Umbilical cord (tissue), 2 donors: ENCODE measurements around the gene FAM170B. TPM values are rescaled to one million over a fixed set of nuclear protein-coding genes. Genes with fewer than 3 reads are reported as not detected.

Experiments
- DNase-seq: peaks from one replicate; pipeline ENCODE4 v3.0.0-alpha.2; 2015; ENCODE audit warnings: low spot score
- total RNA-seq: library from RNA; depleted of rRNA; stranded (reverse); fragments of >200 nt; gene quantifications from one replicate; pipeline ENCODE4 v1.2.3, GENCODE V29; 2014; ENCODE audit warnings: low replicate concordance; ENCODE audit not compliant: insufficient read depth

Gene FAM170B
- total RNA-seq, 1 donor from 2014 or later = not detected

DNA sequence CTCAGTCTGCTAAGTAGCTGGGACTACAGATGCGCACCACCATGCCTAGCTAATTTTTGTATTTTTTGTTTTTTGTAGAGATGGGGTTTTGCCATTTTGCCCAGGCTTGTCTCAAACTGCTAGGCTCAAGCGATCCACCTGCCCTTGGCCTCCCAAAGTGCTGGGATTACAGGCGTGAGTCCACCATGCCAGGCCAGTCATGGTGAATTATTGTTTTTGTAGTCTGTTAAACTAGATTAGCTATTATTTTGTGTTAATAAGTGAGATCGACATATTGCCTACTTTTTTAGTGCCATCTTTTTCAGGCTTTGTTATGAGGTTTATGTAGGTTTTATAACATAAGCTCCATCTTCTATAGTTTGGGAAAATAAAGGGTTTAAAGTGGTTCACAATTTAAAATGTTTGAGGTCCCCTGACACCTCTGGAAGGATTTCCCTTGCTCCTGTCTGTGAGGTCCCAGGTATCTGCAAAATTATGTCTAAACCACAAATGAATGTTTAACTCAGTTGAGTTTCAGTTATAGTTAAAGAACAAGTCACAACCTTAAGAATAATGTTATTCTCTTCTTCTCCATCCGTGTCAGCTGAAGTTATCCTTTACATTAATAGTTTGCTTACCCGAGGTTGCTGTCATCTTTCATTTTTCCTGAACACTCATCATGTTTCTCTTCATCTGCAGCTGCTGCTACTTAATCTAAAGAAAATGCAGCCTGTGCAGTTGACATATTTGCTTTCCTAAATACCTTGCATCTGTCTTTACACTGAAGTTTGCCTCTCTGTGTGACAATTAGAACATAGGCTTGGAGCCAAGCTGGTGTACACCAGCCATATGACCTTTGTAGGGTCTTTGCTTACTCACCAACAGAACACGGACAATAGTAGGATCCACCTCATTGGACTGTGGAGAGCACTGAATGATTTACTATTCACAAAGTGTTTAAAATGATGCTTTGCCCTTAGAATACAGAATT, 9.6 kb downstream of the FAM170B start:
- DNase-seq = no peak

DNA sequence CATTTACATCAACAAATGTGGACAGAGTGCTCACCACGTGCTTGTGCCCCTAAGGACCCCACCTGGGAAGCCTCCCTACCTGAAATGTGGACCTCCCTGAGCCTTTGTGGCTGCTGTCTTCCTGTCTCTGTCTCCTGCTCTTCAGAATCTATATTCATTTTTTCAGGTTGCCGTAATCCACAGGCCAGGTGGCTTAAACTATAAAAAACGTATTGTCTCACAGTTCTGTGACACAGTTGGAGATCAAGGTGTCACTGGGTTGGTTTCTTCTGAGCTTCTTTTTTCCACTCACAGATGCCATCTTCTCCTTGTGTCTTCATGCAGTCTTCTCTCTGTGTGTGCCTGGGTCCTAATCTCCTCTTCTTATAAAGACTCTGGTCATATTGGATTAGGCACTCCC, 12.9 kb downstream of the FAM170B start:
- no peak for DNase-seq

DNA sequence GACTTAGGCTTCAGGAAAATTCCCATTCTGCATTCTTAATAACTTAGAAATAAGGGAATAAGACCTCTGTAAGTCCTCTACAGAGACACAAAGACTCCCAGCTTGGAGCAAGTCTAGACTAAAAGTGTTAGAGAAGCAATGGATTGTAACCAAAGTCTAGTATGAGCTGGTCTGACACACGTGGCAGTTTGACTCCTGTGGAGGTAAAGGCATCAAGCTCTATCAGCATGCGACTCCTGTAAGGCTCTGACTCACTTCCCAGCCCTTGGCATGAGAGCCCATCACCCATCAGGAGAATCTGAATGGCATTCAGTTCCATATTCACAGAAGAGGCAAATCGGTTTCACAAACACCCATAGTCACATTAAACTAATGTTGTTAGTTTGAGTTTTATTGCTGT, 14.1 kb downstream of the FAM170B start:
- DNase-seq = no peak

DNA sequence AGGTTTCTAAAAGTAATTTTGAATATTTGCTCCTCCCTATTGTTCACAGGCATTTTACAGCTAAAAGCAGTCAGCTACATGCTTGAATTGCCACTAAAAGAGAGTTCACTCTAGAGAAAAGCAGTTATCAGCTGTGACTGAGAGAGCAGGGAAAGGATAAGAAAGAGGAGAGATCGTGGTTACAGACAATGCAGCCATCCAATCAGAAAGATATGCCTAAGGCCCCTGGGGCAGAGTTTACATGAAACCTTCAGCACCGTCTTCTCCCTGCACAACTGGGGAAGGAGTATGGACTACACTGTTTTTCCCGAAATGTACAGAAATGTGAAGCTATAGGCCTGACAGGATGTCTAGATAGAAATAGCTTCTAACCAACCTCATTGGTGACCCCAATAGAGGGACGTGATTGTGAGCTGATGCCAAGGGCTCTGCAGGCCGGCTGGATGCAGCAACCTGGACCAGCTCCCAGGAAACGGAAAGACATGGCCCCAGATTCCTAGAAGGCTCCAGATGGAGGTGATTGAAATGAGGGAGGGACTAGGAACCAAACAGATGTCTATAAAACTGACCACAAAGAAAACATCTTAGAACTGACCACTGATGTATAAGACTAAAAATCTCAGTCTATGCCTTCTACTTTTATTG, 15.3 kb downstream of the FAM170B start:
- peak; percentile 17 for DNase-seq

DNA sequence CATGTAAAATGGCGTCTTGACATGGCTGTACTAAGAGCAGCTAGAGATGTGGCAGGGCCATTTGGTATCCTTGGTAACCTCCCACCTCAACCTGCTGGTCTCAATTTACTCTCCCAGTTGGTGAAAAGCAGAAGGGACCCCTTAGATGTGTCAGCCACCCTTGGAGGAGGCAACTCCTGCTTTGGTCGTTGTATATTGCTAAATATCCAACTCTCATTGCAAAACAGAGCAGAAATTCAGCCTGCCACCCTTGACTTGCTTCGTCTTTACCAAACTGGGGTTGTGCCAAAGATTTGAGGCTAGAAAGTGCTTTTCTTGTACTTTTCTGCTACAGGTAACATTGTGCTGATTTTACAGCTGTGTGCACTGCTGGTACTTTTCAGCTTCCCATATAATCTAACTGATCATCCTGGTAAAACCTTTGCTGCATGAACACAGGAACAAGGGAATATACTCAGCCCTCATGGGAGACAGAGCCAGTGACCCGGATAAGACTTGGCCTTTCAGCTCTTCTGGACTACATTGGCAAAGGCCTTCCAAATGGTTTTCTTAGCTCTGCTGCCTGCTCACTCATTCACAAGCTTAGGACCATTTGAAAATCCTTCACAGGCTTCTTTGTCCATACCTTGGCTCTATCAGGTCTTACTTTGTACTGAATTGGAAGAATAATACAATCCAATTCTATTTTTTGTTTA, 16.3 kb downstream of the FAM170B start:
- no peak for DNase-seq

DNA sequence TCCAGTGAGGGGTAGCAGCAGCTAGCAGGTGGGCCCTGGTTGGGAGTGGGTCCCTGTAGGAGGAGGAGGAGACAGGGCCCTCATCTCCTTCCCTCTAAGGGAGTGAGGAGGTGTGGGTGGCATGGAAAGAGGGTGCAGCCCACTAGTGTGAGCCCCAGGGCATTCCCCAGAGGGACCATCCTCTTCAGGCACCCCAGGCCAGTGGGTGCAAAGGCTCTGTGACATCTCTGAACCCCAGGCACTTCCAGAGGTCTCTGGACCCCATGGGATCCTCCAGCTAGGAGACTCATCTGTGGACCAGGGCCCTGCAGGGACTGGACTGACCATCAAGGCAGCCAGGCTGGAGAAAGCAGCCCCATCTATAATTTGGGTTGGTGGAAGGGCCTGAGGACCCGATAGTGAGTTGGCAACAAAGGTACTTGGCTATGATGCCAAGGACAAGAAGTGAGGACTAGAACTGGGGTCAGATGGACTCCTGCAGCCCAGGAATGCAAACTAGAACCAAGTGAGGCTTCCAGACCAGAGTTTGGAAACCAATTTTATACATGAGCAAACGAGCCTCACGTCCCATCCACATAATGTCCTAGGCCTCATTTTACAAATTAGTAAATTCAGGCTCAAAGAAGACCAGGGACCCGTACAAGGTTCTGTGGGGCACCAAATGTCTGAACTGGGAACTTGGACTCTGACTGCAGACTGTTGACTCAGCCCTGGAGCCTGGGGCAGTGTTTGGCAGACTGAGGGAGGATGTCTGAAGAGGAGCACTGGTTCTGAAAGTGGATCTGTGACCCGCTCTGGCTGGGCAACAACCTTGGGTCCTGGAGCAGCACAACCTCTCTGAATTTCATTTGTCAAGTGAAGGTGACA, 17.1 kb downstream of the FAM170B start:
- no peak for DNase-seq

DNA sequence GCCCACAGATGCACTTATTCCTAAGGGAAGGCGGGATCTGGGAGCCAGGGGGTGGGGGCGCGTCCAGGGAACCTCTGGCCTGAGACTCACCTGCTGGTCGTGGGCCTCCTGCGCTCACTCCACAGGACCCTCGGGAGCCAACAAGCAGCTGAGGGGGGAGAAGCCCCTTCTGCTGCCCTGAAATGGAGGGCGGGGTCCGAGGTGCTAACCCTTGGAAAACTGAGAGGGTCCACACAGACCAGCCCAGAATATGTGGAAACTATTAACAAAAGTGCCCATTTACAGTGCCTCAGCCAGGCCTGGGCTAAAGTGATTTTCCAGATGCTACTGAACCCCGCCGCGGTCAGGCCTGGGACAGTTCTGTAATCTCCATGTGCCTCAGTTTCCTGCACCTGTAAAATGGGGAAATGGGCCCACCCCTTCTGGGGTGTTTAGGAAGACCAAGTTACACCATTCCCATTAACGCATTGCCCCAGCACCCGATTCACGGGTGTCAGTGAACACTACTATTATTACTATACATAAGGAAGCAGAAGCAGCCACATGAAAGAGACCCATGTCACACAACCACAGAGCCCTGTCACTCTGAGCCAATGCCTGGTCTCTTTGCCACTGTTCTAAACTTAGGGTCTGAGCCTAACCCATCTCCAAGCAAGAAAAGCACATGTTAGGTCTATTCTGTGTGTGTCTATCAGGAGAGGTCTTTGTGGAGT, 17.9 kb downstream of the FAM170B start:
- DNase-seq = no peak

DNA sequence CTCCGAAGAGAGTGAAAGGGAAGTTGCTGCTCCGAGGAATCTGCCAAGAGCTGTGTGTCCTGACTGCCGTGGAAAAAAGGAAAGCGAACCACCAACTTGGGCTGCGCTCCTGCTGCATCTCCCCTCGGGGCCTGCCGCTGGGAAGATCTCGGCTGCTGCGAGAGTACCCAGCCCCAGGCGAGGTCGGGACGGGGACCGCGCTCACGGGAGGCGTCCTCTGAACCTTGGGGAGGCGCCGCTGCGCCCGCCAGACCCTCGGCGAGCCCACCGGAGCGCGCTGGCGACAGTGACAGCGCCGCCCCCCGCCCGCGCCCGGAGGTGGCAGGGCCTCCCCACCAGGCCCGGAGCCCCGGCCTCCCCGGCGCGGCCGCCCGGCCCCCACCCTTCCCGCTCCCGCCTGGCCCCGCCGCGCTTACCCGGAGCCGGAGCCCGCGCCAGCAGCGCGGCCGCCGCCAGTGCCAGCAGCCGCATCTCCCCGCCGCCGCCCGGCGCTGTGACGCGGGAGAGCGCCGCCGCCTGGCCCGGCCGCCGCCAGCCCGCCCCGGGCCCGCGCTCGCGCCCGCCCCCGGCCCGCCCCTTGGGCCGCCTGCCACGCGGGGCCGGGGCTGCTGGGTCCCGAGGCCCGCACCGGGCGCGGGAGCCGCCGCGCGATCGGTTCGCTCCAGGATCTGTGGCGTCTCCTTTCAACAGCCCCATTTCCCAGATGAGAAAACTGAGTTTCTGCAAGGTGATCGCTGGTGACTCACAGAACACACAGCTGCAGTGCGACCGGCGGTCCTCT, 18.6 kb downstream of the FAM170B start, which contains the start of gene VSTM4:
VSTM4 (minus strand) TSS at position 508 of the 781 bp plus-strand sequence; CDS start at position 471, 37 bp downstream.
- peak; percentile 72 for DNase-seq

DNA sequence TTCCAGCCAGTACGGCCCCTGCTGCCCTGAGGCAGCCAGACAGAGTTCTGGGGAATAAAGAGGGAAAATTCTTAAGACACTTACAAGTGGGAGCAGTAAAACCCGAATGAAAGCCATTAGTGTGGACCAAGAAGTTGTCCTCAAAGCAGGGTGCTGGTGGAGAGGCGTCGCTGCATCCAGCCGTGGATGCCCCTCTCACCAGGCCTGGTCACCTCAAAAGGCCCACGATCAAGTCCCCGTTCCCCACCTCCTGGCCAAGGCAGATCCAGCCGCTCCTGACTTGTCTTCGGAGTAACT, 19.2 kb downstream of the FAM170B start:
- DNase-seq = no peak

DNA sequence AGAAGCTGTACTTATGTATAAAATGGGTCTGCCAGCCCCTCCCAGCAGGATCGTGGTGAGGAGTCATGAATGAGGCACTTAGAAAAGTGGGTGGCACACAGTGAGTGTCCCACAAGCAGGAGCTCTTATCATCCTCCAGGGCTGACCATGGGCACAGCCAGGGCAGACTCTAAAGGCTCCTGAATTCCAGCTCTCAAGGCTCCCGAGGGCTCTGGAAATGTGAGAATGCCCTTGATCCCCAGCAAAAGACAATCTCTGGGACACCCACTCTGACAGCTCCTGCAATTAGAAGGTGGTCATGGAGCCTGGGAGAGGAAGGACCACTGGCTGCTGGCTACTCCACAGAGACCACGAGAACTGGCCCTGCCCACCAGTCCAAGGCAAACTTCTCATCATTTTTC, 20.1 kb downstream of the FAM170B start:
- DNase-seq = no peak

DNA sequence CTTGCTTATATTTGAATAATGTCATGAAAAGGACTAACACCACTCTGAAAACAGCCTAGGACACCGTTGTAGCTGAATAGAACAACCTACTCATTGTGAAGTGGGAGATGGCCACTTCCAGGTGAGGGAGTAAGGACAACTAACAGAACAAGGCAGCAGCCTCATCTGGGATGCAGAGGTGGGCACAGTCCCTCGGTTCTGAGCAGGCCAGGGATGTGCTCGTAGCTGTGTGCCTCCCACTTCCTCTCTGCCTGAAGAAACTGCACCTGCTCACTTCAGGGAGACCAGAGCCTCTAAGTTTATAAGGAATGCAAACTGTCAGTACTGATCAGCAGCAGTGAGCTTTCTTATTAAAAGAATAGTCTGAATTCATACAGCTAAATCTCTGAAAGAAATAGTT, 21.0 kb downstream of the FAM170B start:
- DNase-seq = no peak

DNA sequence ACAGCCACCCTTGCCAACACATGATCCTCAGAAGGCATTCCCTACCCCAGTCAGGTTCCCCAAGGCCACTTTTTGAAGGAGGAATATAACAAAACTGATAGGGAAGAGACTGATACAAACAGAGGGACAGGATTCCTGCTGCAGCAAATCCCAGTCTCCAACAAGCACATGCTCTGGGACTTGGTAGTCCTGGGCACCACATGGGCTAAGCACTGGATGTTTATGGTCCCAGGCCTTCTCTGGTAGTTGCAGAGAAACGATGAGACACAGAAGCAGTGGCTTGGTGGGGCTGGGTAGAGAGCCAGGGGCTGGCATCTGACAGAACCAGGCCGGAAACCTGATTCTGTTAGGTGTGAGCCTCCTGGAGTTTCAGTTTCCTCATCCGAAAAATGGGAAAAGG, 21.7 kb downstream of the FAM170B start:
- no peak for DNase-seq

DNA sequence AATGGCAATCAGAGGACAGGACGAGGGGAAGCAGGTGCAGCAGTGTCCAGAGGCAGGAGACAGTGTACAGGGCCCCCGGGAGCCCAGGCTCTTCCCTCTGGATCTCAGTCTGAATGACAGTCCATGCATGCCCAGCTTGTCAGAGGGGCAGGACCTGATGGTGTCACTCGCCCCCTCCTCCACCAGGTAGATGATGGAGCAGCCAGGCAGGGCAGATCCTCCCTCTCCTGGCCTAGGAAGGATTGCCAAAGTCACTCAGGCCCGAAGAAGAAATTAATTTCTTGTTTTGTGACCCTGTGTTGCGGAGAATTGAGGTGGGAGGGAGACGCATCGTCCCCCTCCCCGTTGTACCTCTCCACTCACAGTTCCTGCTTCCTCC, 22.5 kb downstream of the FAM170B start:
- DNase-seq = no peak

DNA sequence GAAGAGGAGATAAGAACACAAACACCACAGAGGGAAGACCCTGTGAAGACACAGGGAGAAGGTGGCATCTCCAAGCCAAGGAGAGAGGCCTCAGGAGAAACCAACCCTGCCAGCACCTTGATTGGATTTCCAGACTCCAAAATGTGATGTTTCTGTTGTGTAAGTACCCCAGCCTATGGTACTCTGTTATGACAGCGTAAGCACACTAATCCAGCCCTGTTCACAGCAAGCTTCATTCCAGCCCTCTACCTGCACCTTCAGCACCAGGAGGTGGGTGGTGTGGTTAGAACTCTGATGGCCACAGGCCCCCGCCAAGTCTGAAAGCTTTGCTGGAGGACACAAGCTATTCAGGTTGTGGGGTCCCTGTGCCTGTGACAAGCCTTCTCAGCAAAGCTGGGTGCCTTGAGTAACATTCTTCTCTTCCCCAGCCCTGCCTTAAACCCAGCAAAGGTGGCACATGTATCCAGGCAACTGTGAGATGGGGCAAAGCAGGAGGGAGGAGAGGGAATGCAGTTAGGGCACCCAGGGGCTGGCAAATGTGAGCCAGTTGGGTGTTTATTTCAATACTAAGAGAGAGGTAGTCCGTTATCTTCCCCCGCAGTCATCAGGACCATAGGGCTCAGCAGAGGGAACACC, 23.0 kb downstream of the FAM170B start:
- DNase-seq = no peak

DNA sequence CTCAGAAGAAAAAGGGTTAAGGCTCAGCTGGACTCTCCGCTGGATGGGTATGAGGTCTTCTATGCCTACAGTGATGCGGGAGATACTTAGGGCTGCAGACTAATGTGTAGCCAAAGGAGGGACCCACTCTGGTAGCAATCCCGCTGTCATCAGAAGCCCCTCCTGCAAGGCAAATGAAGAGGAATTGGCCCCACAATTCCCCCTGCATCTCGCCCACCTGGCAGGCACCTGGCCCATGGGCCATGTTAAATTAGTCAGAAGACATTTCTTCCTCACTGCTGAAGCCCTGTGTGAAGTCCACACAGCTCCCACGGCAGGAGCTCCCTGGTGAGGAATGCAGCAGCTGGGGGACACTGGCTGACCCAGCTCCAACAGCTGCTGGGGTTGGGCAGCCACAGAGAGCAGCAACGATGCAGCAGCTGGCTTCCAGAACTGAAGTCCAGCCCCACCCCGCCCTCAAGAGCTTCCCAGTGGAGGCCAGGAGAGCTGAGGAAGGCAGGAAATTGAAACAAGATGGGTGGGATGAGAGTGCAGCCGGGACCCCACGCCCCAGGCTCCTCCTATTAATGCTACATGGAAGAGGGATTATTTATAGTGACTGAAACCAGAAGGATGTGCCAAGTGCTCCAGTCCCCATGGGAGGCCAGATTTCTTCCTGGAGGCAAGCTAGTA, 24.0 kb downstream of the FAM170B start:
- DNase-seq = peak; percentile 85

DNA sequence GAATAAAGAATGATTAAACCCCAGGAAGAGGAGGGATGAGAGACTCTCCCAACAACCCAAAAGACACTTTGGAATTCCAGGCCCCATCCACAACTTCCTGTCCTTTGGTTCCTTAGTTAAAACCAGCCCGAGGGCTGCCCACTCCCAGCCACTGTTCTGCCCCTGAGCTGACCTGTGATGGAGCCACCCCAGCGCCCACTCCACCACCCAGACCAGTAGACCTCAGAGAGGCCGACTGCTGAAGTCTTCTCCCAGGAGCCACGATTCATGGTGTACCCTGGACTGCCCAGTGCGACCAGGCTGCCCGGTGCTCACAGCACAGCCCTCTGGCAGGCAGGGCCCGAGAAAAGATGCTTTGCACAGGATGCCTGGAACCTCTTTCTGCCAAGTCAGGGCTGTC, 25.2 kb downstream of the FAM170B start:
- no peak for DNase-seq

DNA sequence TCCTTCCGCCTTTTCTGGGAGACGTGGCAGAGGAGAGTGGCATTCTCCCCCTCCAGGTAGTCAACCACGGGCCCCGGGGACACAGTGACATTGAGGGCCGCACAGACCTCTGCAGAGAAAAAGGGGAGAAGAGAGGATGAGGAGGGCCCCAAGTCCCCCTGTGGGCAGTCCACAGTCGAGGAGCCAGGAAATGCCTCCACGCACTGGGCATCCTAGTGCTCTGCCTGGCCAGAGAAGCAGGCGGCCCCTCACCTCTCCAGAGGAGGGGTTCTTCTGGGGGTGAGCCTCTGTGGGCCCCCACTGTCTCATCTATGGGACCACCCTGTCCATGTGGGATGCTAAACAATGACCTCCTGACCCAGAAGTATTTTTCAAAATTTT, 25.9 kb downstream of the FAM170B start:
- DNase-seq = no peak

DNA sequence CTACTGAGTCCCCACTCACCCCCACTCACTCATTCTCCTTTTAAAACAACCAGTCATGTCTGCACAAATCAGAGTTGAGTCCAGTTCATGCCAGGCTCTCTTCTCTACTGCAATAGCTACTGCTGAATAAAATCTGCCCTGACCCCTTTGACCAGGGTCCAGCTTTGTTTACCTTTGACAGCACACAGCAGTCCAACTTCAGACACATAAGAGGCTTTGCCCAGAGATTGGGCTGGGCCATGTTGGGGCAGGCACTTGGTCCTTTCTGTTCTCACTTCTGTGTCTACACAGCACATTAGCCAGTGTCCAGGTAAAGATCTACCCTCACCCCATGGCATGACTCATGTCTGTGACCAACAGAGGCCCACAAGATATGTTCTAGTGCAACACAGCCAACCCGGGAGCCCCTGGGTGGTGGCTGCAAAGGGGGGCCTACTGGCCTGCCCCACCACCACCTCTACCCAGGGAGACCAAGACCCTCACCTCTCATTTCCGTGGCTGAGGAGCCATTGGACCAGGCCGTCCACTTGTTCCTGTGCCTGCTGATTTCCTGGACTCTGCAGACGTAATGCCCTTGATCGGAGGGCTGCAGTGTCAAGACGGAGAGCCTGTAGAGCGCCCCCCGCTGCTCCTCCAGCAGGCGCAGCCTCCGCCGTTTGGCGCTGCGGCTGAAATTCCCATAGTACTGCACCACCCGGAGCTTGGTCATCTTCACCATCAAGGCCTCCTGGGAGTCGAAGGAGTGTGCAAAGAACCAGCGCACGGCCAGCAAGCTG, 26.5 kb downstream of the FAM170B start:
- DNase-seq = no peak
